ENCODE data around the gene SDC1. TPM values are rescaled to one million over a fixed set of nuclear protein-coding genes. Genes with fewer than 3 reads are reported as not detected.
A peak's percentile ranks its signal among the peaks of the same experiment; 100 is the strongest.

SDC1 gene
- polyA plus RNA-seq, 3 donors = not detected

DNA sequence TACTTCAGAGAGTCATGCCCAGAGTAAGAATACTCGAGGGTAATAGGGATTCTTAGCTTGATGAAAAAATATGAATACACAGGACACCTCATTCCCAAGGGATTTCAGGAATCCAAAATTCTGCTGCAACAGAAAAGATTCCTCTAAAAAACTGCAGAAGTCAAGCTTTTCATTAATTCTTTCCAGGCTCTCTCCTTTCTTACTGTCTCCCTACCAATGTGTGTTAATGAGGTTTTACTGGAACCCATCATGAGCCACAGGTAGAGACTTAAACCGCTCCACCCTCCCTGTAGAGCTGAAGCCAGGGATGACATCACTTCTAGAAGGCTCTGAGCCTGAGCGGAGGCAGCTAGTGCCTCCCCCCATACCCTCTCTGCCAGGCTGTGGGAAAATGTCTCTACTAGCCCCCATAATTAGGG, 3.4 kb downstream of the SDC1 start:
- no peak overlapping the region for H3K9ac ChIP-seq (ENCODE audit: insufficient read depth, low read length, poor library complexity, severe bottlenecking)
- Mint-ChIP-seq H3K4me1 (peaks cover 7% of the 10 kb centered on the region), H3K27ac (peak overlapping the region in 1 of 7 donors; percentile 70), H3K27me3 (ENCODE audit: low read depth in 3 of 3) (peaks cover 37 to 59% (median 37%) of the 10 kb centered on the region in 3 donors), H3K36me3 (no peaks in the 10 kb centered on the region), H3K9me3 (peaks cover 0 to 11% (median 2%) of the 10 kb centered on the region in 7 donors), H3K4me3 (peak overlapping the region in 1 of 2 donors; percentile 77)
- WGBS (ENCODE audit: insufficient coverage) = no CpG with 5 or more reads among the region's 3 CpGs
- no peak overlapping the region for H3K4me2 ChIP-seq (replicated peaks; ENCODE audit: extremely low read depth, low read length, poor library complexity, severe bottlenecking)
- no peaks in the 10 kb centered on the region for H4K20me1 ChIP-seq (ENCODE audit: insufficient read depth, low read length)
- no peak overlapping the region for H3K4me3 ChIP-seq (replicated peaks in 1 of 3; ENCODE audit: low read depth in 2 of 3, low read length in 3 of 3)
- intact Hi-C loops (cut with micrococcal nuclease) = no loop called here
- H3K27me3 ChIP-seq (ENCODE audit: control insufficient read depth in 2 of 2, insufficient read depth in 2 of 2, low read length in 2 of 2) = peaks cover 32 to 50% of the 10 kb centered on the region in 2 donors
- no peaks in the 10 kb centered on the region for H3K36me3 ChIP-seq (replicated peaks in 1 of 2; ENCODE audit: control insufficient read depth in 1 of 2, insufficient read depth in 2 of 2, low read length in 2 of 2)
- no peak overlapping the region for H2AFZ ChIP-seq (ENCODE audit: insufficient read depth, low read depth, low read length, poor library complexity, severe bottlenecking)
- H3K4me1 ChIP-seq (ENCODE audit: control insufficient read depth in 1 of 2, insufficient read depth in 2 of 2, low read length in 2 of 2) = peaks cover 11 to 26% of the 10 kb centered on the region in 2 donors
- peaks cover 0 to 18% of the 10 kb centered on the region in 2 donors for H3K9me3 ChIP-seq (replicated peaks in 1 of 2; ENCODE audit: control insufficient read depth in 1 of 2, insufficient read depth in 1 of 2, low read length in 2 of 2)
- H3K27ac ChIP-seq (ENCODE audit: low read depth in 1 of 2, low read length in 2 of 2) = no peak overlapping the region
- no peak for TF ChIP-seq CTCF (IDR thresholded peaks at IDR 0.05)
- DNase-seq = no peak
- H3K79me2 ChIP-seq (ENCODE audit: insufficient read depth, low read length) = no peaks in the 10 kb centered on the region

DNA sequence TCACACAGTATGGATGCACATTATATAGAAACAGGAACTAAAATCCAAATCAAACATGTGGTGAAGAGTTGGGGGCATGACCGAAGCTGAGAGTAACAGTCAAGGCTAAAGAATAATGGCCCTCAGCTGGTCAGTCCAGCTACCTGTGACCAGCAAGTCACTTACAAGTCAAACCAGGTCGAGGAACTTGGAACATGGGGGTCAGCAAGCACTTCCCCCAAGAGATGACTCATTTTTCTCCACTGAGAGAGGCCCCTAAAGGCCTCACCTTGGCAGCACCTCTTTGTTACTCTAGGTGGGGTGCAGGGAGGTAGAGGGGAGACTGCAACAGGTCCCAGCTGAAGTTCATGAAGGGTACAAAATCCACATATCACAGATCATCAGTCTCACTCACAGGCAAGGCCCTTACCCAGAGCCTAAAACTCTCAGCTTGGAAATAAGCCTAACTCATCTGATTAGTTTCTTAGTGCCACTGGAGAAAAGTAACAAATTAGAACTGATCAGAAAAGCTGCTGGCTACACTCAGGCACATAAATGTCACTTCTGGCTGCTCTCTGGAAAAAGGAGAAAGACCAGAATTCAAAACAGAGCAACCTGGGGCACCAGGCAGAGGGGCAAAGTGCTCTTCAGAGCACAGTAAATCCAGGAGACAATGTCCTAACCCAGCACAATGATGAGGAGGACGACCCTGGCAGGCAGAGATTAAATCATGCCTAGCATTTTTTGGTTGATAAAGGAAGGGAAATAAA, 4.0 kb downstream of the SDC1 start:
- DNase-seq = no peak
- WGBS (ENCODE audit: insufficient coverage) = 80% methylated on average over 1 of the region's 3 CpGs
- Histone ChIP-seq H3K4me1 (ENCODE audit: control insufficient read depth in 1 of 2, insufficient read depth in 2 of 2, low read length in 2 of 2) (peaks cover 11 to 26% of the 10 kb centered on the region in 2 donors), H2AFZ (ENCODE audit: insufficient read depth, low read depth, low read length, poor library complexity, severe bottlenecking) (no peak overlapping the region), H3K9me3 (replicated peaks in 1 of 2; ENCODE audit: control insufficient read depth in 1 of 2, insufficient read depth in 1 of 2, low read length in 2 of 2) (peaks cover 0 to 18% of the 10 kb centered on the region in 2 donors), H3K27ac (ENCODE audit: low read depth in 1 of 2, low read length in 2 of 2) (no peak overlapping the region), H3K4me2 (replicated peaks; ENCODE audit: extremely low read depth, low read length, poor library complexity, severe bottlenecking) (no peak overlapping the region), H3K79me2 (ENCODE audit: insufficient read depth, low read length) (no peaks in the 10 kb centered on the region), H3K36me3 (replicated peaks in 1 of 2; ENCODE audit: control insufficient read depth in 1 of 2, insufficient read depth in 2 of 2, low read length in 2 of 2) (no peaks in the 10 kb centered on the region), H3K27me3 (ENCODE audit: control insufficient read depth in 2 of 2, insufficient read depth in 2 of 2, low read length in 2 of 2) (peaks cover 28 to 44% of the 10 kb centered on the region in 2 donors), H3K9ac (ENCODE audit: insufficient read depth, low read length, poor library complexity, severe bottlenecking) (no peak overlapping the region), H3K4me3 (replicated peaks in 1 of 3; ENCODE audit: low read depth in 2 of 3, low read length in 3 of 3) (no peak overlapping the region), H4K20me1 (ENCODE audit: insufficient read depth, low read length) (no peaks in the 10 kb centered on the region)
- peaks cover 7% of the 10 kb centered on the region for H3K4me1 Mint-ChIP-seq
- TF ChIP-seq CTCF (IDR thresholded peaks at IDR 0.05) = no peak
- H3K27me3 Mint-ChIP-seq (ENCODE audit: low read depth in 3 of 3) = peaks cover 31 to 53% (median 31%) of the 10 kb centered on the region in 3 donors
- peaks cover 0 to 11% (median 2%) of the 10 kb centered on the region in 7 donors for H3K9me3 Mint-ChIP-seq
- peak overlapping the region in 1 of 2 donors; percentile 77 for H3K4me3 Mint-ChIP-seq
- no peaks in the 10 kb centered on the region for H3K36me3 Mint-ChIP-seq
- peak overlapping the region in 2 of 7 donors; percentile 50 to 70 for H3K27ac Mint-ChIP-seq
- intact Hi-C loops (cut with micrococcal nuclease) = no loop called here

Measured in CD14-positive monocyte (primary cell).